Gastrocnemius medialis (tissue), 4 donors: ENCODE data around the gene PSMB10. TPM values are rescaled to one million over a fixed set of nuclear protein-coding genes. Genes with fewer than 3 reads are reported as not detected.
A peak's percentile ranks its signal among the peaks of the same experiment; 100 is the strongest.

Source experiments
- ATAC-seq, 2 donors: fragments of 150-250 bp; one replicate each; pipeline ENCODE4 v1.9.1; 2016
- DNase-seq, 2 donors: peaks; one replicate each; pipeline ENCODE4 v3.0.0-alpha.2; 2019
- H3K27ac ChIP-seq, 4 donors: fragments of 200-600 bp; sonication (generic); 1 replicate in 1 of 4; 2 replicates in 3 of 4; pipeline ENCODE4 v1.5.1; 2016 to 2018; ENCODE audit warnings: mild to moderate bottlenecking in 2 of 4, moderate library complexity in 1 of 4
- H3K27me3 ChIP-seq, 3 donors: fragments of 200-600 bp; sonication (generic) in 2 of 3; 1 replicate in 1 of 3; 2 replicates in 2 of 3; pipeline versions ENCODE4 v1.5.1 to v1.6.0; 2016 to 2019; ENCODE audit warnings: mild to moderate bottlenecking in 1 of 3, moderate library complexity in 1 of 3
- H3K36me3 ChIP-seq, 2 donors: fragments of 200-600 bp; sonication (generic) in 1 of 2; one replicate each; pipeline ENCODE4 v1.5.1; 2017 to 2018
- H3K4me1 ChIP-seq, 2 donors: fragments of 200-600 bp; sonication (generic) in 1 of 2; one replicate each; pipeline ENCODE4 v1.5.1; 2016 to 2017; ENCODE audit warnings: mild to moderate bottlenecking in 2 of 2
- H3K4me3 ChIP-seq, 4 donors: fragments of 200-600 bp; sonication (generic) in 3 of 4; 1 replicate in 1 of 4; 2 replicates in 3 of 4; pipeline ENCODE4 v1.5.1; 2016 to 2019; ENCODE audit warnings: mild to moderate bottlenecking in 2 of 4
- H3K9me3 ChIP-seq, 3 donors: fragments of 200-600 bp; sonication (generic) in 2 of 3; 1 replicate in 1 of 3; 2 replicates in 2 of 3; pipeline ENCODE4 v1.5.1; 2016 to 2019
- POLR2A ChIP-seq, 2 donors: fragments of 450-650 bp; IDR thresholded peaks; one replicate each; pipeline ENCODE4 v1.6.1; 2017; ENCODE audit warnings: antibody characterized with exemption in 2 of 2, mild to moderate bottlenecking in 2 of 2, moderate library complexity in 2 of 2
- in situ Hi-C, 4 donors: fragments of 200-750 bp; cut with MboI; loops; one replicate each; pipeline versions ENCODE4 v1.15.0 to v1.8.0; 2017; ENCODE audit warnings: low sequenced_read_pairs in 4 of 4
- intact Hi-C: fragments of 100-400 bp; cut with DNase I; formaldehyde crosslinking; loops from one replicate; pipeline ENCODE4 v1.15.1; 2023; ENCODE audit warnings: low total_unique reads
- total RNA-seq, 4 donors: library from RNA; depleted of rRNA; stranded (reverse); fragments of >200 nt; gene quantifications; one replicate each; pipeline versions ENCODE4 v1.1.0 to v1.2.3, GENCODE V29; 2016
- TF ChIP-seq, protein P1 (sequence below), 5 experiments: fragments of 450-650 bp in 3 of 5; fragments of 200-600 bp in 2 of 5; sonication (generic) in 2 of 5; IDR thresholded peaks in 4 of 5; conservative IDR thresholded peaks in 1 of 5; 1 replicate in 4 of 5; 2 replicates in 1 of 5; pipeline ENCODE4 v1.5.1; 2016 to 2019; ENCODE audit warnings: antibody characterized with exemption in 5 of 5, mild to moderate bottlenecking in 3 of 5, moderate library complexity in 3 of 5

Gene PSMB10
- total RNA-seq, 4 donors from 2014 or later, result 18.3 to 41.4 (median 23.9) TPM

DNA sequence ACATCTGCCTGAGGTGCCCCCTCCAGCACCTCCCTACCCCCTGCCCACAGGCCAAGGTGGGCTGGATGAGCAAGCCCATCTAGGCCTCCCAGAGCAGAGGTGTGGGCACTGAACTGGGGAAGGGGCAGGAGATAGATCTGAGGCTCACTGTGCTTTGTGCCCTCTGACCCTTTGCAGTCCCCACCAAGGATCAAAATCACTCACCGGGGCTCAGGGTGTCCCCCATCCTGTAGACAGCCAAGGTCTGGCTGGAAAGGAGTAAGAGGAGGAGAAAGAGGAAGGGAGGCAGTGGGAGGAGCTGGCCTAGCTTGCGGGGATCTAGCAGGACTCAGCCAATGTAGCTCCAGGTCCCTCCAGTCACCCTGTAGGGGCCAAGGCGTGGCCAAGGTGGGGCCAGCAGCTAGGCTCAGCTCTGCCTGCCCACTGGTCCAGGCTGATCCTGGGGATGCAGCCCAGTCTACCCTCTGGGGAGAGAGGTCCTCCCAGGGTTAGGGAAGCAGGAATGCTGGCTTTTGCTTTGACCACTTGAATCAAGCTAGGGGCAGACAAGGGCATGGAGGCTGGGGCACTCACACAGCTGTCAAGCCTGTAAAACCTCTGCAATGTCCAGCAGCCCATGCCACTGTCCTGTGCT is 30.0 kb upstream of the PSMB10 start:
- DNase-seq (peak in 1 of 2 donors; percentile 48), ATAC-seq (no peak)
- H3K27me3 ChIP-seq, result no peaks in the 10 kb centered on the region
- in situ Hi-C loops (no loop called here), intact Hi-C loops (loop anchor here (2.0 kb wide), 1 partner anchor 20 kb away; no protein-coding TSS in a partner anchor)
- H3K4me3 ChIP-seq, result peak overlapping the region; percentile 69 to 80 (median 80)
- no peaks in the 10 kb centered on the region for H3K36me3 ChIP-seq
- peaks cover 62 to 65% of the 10 kb centered on the region in 2 donors for H3K4me1 ChIP-seq
- no peaks in the 10 kb centered on the region for H3K9me3 ChIP-seq
- TF ChIP-seq POLR2A (IDR thresholded peaks at IDR 0.05), result no peak
- TF ChIP-seq, protein P1, sequence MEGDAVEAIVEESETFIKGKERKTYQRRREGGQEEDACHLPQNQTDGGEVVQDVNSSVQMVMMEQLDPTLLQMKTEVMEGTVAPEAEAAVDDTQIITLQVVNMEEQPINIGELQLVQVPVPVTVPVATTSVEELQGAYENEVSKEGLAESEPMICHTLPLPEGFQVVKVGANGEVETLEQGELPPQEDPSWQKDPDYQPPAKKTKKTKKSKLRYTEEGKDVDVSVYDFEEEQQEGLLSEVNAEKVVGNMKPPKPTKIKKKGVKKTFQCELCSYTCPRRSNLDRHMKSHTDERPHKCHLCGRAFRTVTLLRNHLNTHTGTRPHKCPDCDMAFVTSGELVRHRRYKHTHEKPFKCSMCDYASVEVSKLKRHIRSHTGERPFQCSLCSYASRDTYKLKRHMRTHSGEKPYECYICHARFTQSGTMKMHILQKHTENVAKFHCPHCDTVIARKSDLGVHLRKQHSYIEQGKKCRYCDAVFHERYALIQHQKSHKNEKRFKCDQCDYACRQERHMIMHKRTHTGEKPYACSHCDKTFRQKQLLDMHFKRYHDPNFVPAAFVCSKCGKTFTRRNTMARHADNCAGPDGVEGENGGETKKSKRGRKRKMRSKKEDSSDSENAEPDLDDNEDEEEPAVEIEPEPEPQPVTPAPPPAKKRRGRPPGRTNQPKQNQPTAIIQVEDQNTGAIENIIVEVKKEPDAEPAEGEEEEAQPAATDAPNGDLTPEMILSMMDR (IDR thresholded peaks at IDR 0.05 in 4 of 5, conservative IDR thresholded peaks at IDR 0.05 in 1 of 5), result no peak
- peak overlapping the region; percentile 87 to 95 (median 89) for H3K27ac ChIP-seq

DNA sequence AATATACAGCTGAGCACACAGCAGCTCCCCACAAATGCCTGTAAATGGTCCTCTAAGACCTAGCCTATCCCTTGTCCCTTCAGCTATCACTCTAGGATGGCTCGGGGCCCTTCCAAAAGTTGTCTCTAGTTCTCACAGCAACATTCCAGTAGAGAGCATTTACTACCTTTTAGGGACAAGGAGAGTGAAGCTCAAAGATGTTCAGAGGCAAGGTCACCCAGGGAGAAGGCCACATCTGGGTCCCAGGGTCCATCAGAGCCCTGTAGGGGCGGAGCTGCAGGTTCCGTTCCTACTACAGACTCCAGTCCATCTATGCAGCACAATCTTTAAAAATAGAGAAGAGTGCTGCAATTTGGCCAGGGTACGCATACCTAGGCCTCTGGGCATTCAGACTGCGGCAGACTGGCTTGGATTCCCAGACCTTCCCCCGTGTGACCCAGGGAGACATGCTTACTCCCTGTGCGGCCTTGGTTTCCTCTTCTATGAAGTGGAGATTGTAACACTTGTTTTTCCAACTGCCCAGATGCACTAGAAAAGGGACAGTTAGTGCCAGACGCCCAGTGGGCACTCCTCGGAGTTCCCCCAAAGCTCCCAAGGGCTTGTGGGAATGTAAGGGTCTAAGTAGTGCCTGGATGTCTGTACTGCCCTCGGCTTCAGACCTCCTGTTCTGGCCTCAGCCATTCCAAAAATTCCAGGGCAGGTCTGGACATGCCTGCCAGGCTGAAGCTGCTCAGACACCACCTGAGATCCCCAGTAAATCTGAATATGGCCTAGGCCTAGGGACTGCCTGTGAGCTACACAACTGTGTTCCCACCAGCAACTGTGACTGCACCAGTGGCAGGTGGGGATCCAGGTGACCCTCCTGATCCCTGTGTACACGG is 29.3 kb upstream of the PSMB10 start:
- Histone ChIP-seq H3K9me3 (no peaks in the 10 kb centered on the region), H3K36me3 (no peaks in the 10 kb centered on the region), H3K4me1 (peaks cover 69 to 71% of the 10 kb centered on the region in 2 donors), H3K27me3 (no peaks in the 10 kb centered on the region), H3K27ac (peak overlapping the region; percentile 87 to 95 (median 89)), H3K4me3 (peak overlapping the region in 3 of 4 donors; percentile 69 to 80 (median 80))
- ATAC-seq (peak; percentile 19 to 33), DNase-seq (peak in 1 of 2 donors; percentile 64)
- in situ Hi-C loops (no loop called here), intact Hi-C loops (loop anchor here (2.0 kb wide), 1 partner anchor 21 kb away; no protein-coding TSS in a partner anchor)
- TF ChIP-seq POLR2A (IDR thresholded peaks at IDR 0.05), result no peak
- TF ChIP-seq, protein P1 (IDR thresholded peaks at IDR 0.05 in 4 of 5, conservative IDR thresholded peaks at IDR 0.05 in 1 of 5), result no peak

GRCh38 chr16:67964477-67965131 is 28.0 kb upstream of the PSMB10 start:
- in situ Hi-C loops, result no loop called here

DNA sequence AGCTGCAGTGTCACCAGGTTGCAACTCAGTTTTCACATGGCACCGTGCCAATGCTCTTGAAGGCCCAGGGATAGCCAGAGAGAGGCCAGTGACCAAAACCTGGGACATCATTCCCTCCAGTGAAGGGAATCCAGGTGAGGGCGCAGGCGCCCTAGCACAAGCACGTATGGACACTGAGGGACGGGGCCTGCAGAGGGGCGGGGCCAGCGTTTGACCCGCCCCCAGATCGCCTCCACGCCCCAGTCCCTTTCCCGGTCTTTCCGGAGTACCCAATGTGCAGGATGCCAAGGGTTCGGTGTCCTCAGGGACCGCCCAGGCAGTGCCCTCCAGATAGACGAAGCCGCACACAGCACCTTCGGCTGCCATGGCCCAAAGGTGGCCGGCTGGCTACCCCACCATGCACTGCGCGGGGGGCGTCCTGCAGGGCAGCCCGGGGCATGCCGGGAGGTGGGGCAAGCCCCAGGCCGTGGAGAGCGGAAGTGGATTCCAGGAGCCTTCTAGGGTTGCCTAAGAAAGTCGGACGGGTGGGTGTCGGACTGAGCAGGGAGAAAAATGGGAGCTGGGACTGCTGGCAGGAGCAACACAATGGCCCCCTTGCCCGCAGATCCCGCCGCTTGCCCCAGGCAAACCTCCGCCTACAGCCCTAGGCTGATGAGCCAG is 27.1 kb upstream of the PSMB10 start:
- Histone ChIP-seq H3K27ac (peak overlapping the region; percentile 87 to 95 (median 89)), H3K4me1 (peaks cover 90 to 91% of the 10 kb centered on the region in 2 donors), H3K4me3 (peak overlapping the region in 2 of 4 donors; percentile 5 to 11), H3K9me3 (no peaks in the 10 kb centered on the region), H3K27me3 (no peaks in the 10 kb centered on the region), H3K36me3 (no peaks in the 10 kb centered on the region)
- TF ChIP-seq POLR2A (IDR thresholded peaks at IDR 0.05), result no peak
- TF ChIP-seq, protein P1 (IDR thresholded peaks at IDR 0.05 in 4 of 5, conservative IDR thresholded peaks at IDR 0.05 in 1 of 5), result no peak
- in situ Hi-C loops (no loop called here), intact Hi-C loops (no loop called here)
- DNase-seq, result peak in 1 of 2 donors; percentile 64
- peak in 1 of 2 donors; percentile 4 for ATAC-seq

More at GRCh38 chr16:67964477-67965131, 28.0 kb upstream of the PSMB10 start:
- no peaks in the 10 kb centered on the region for H3K36me3 ChIP-seq
- intact Hi-C loops, result no loop called here
- no peak for ATAC-seq
- H3K27ac ChIP-seq, result peak overlapping the region; percentile 87 to 95 (median 89)
- TF ChIP-seq, protein P1 (IDR thresholded peaks at IDR 0.05 in 4 of 5, conservative IDR thresholded peaks at IDR 0.05 in 1 of 5), result no peak
- TF ChIP-seq POLR2A (IDR thresholded peaks at IDR 0.05), result no peak
- DNase-seq, result no peak
- H3K4me3 ChIP-seq, result peak overlapping the region in 1 of 4 donors; percentile 5
- no peaks in the 10 kb centered on the region for H3K27me3 ChIP-seq
- H3K9me3 ChIP-seq, result no peaks in the 10 kb centered on the region
- peaks cover 82 to 84% of the 10 kb centered on the region in 2 donors for H3K4me1 ChIP-seq
